ENCODE results near the gene INA.

The INA gene

DNA sequence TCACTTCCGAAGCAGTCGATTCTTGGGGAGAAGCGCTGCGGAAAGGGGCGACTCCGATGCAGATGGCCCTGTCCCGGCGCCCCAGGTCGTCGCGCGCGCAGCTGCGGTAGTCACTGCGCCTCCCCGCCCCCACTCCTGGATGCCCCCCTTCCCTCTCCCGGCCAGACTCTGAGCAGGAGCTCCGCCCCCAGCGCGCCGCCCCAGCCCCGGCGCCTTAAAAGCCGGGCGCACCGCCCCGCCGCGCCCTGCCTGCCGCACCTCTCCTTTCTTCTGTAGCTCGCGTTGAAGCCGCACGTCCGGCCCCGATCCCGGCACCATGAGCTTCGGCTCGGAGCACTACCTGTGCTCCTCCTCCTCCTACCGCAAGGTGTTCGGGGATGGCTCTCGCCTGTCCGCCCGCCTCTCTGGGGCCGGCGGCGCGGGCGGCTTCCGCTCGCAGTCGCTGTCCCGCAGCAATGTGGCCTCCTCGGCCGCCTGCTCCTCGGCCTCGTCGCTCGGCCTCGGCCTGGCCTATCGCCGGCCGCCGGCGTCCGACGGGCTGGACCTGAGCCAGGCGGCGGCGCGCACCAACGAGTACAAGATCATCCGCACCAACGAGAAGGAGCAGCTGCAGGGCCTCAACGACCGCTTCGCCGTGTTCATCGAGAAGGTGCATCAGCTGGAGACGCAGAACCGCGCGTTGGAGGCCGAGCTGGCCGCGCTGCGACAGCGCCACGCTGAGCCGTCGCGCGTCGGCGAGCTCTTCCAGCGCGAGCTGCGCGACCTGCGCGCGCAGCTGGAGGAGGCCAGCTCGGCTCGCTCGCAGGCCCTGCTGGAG lies at the start of gene INA:
INA (plus strand) TSS at position 243 of the 817 bp plus-strand sequence; CDS start at position 317, 74 bp downstream.
- TF ChIP-seq, protein P1, sequence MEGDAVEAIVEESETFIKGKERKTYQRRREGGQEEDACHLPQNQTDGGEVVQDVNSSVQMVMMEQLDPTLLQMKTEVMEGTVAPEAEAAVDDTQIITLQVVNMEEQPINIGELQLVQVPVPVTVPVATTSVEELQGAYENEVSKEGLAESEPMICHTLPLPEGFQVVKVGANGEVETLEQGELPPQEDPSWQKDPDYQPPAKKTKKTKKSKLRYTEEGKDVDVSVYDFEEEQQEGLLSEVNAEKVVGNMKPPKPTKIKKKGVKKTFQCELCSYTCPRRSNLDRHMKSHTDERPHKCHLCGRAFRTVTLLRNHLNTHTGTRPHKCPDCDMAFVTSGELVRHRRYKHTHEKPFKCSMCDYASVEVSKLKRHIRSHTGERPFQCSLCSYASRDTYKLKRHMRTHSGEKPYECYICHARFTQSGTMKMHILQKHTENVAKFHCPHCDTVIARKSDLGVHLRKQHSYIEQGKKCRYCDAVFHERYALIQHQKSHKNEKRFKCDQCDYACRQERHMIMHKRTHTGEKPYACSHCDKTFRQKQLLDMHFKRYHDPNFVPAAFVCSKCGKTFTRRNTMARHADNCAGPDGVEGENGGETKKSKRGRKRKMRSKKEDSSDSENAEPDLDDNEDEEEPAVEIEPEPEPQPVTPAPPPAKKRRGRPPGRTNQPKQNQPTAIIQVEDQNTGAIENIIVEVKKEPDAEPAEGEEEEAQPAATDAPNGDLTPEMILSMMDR (IDR thresholded peaks at IDR 0.05; ENCODE audit: insufficient read depth, low read length, poor library complexity, severe bottlenecking) = no peak
- Histone ChIP-seq H3K4me3 (replicated peaks; ENCODE audit: low read depth, low read length) (peak within 1 kb of the TSS; percentile 48), H3K36me3 (ENCODE audit: control insufficient read depth, insufficient read depth, low read length) (no peaks in the 10 kb centered on the region), H3K27me3 (replicated peaks; ENCODE audit: control insufficient read depth, insufficient read depth, low read length) (peaks cover 2% of the 10 kb centered on the region)
- DNase-seq (ENCODE audit: extremely low read depth, insufficient read length) = peak; percentile 70

DNA sequence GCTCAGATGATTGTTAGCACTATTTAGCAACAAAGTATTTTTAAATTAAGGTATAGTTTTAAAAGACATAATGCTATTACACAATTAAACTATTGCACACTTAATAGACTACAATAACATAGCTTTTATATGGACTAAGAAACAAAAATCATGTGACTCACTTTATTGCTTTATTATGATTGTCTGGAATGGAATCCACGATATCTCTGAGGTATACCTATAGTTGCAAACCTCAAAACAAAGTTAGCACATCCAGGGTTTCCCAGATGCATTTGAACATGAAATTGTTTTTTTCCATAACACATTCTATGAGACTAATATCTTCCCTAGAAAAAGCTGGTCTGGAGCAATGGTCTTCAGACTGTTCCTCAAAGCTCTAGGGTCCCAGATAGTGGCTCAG lies 49.5 kb upstream of the INA start:
- Histone ChIP-seq H3K27me3 (replicated peaks; ENCODE audit: control insufficient read depth, insufficient read depth, low read length) (no peaks in the 10 kb centered on the region), H3K4me3 (replicated peaks; ENCODE audit: low read depth, low read length) (no peak overlapping the region), H3K36me3 (ENCODE audit: control insufficient read depth, insufficient read depth, low read length) (no peaks in the 10 kb centered on the region)
- TF ChIP-seq, protein P1 (IDR thresholded peaks at IDR 0.05; ENCODE audit: insufficient read depth, low read length, poor library complexity, severe bottlenecking) = no peak
- no peak for DNase-seq (ENCODE audit: extremely low read depth, insufficient read length)

DNA sequence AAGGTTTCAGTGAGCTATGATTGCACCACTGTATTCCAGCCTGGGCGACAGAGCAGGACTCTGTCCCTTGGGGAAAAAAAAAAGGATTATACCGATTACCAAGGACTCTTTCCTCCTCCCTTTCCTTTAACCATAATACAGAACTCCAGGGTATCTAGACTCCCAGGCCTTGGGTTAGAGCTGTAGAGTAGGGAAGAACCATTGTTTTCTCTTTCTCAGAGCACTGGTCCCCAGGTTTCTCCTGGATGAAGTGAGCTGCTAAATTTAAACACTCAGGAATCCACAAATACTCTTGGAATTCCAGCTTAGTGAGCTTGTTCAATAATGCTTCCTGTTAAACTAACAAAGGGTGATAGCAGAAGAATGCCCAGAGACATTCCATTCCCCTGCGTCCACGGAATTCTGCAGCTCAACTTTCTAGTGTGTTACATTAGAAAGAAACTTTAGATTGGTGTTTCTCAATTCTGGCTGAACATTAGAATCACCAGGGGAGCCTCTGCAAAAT lies 45.8 kb upstream of the INA start:
- Histone ChIP-seq H3K36me3 (ENCODE audit: control insufficient read depth, insufficient read depth, low read length) (no peaks in the 10 kb centered on the region), H3K4me3 (replicated peaks; ENCODE audit: low read depth, low read length) (no peak overlapping the region), H3K27me3 (replicated peaks; ENCODE audit: control insufficient read depth, insufficient read depth, low read length) (no peaks in the 10 kb centered on the region)
- TF ChIP-seq, protein P1 (IDR thresholded peaks at IDR 0.05; ENCODE audit: insufficient read depth, low read length, poor library complexity, severe bottlenecking) = no peak
- no peak for DNase-seq (ENCODE audit: extremely low read depth, insufficient read length)

DNA sequence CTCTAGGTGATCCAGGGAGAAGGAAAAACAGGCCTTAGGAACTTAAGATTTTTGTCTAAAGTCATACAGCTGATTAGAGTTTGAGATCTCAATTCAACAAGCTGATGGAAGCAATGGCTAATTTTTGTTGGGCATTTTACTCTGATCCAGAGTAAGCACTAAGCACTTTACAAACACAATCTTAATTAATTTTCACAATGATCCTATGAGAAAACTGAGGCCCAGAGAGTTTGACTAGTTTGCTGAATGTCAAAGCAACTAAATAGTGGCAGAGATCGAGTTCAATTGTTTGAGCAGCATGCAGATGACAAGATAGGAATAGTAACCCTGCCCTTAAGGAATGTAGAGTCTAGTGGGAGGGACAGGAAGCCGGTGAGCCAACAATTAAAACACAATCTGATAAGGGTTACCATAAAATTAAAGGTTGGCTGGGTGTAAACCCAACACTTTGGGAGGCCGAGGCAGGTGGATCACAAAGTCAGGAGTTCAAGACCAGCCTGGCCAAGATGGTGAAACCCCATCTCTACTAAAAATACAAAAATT lies 44.7 kb upstream of the INA start:
- no peaks in the 10 kb centered on the region for H3K36me3 ChIP-seq (ENCODE audit: control insufficient read depth, insufficient read depth, low read length)
- no peak overlapping the region for H3K4me3 ChIP-seq (replicated peaks; ENCODE audit: low read depth, low read length)
- TF ChIP-seq, protein P1 (IDR thresholded peaks at IDR 0.05; ENCODE audit: insufficient read depth, low read length, poor library complexity, severe bottlenecking) = no peak
- DNase-seq (ENCODE audit: extremely low read depth, insufficient read length) = no peak
- H3K27me3 ChIP-seq (replicated peaks; ENCODE audit: control insufficient read depth, insufficient read depth, low read length) = no peaks in the 10 kb centered on the region

DNA sequence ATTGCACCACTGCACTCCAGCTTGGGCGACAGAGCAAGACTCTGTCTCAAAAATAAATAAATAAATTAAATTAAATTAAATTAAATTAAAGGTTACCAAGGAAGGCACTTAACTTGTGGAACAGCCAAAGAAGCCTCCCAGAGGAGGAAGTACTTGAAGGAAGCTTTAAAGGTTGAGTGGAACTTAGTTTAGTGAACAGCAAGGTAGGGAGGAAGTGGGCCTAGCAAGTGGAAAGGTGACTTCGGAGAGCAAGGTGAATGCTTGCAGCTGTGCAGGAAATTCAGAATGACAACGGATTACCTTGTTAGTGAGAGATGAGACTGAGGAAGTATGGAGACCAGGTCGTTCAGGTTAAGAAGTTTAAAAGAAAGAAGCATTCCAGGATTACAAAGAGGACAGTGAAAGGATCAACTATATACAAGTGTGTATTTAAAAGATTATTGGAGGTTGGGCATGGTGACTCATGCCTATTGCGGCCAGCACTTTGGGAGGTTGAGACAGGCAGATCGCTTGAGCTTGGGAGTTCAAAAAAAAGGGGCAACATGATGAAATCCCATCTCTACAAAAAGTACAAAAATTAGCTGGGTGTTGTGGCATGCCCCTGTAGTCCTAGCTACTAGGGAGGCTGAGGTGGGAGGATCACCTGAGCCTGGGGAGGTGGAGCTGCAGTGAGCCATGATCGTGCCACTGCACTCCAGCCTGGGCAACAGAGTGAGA lies 44.0 kb upstream of the INA start:
- H3K4me3 ChIP-seq (replicated peaks; ENCODE audit: low read depth, low read length) = no peak overlapping the region
- no peak for DNase-seq (ENCODE audit: extremely low read depth, insufficient read length)
- TF ChIP-seq, protein P1 (IDR thresholded peaks at IDR 0.05; ENCODE audit: insufficient read depth, low read length, poor library complexity, severe bottlenecking) = no peak
- H3K36me3 ChIP-seq (ENCODE audit: control insufficient read depth, insufficient read depth, low read length) = no peaks in the 10 kb centered on the region
- no peaks in the 10 kb centered on the region for H3K27me3 ChIP-seq (replicated peaks; ENCODE audit: control insufficient read depth, insufficient read depth, low read length)

All from GM06990 (cell line).